Adrenal gland (tissue), 5 donors: Measurements from ENCODE around the gene ZDHHC19.

Experiments used
- POLR2A ChIP-seq, 2 donors: fragments of 450-650 bp; IDR thresholded peaks; one replicate each; pipeline ENCODE4 v1.6.1; 2017; ENCODE audit warnings: antibody characterized with exemption in 2 of 2, mild to moderate bottlenecking in 2 of 2, moderate library complexity in 1 of 2
- TF ChIP-seq, protein P1 (sequence below), 6 experiments: fragments of 450-650 bp in 4 of 6; fragments of 200-600 bp in 2 of 6; sonication (generic) in 1 of 6; IDR thresholded peaks; 1 replicate in 5 of 6; 2 replicates in 1 of 6; pipeline versions ENCODE4 v1.5.1 to v1.8.0; 2016 to 2021; ENCODE audit warnings: antibody characterized with exemption in 6 of 6, mild to moderate bottlenecking in 2 of 6, moderate library complexity in 1 of 6
- donor health status: DM: no; HTN: no; CAD: no.

DNA sequence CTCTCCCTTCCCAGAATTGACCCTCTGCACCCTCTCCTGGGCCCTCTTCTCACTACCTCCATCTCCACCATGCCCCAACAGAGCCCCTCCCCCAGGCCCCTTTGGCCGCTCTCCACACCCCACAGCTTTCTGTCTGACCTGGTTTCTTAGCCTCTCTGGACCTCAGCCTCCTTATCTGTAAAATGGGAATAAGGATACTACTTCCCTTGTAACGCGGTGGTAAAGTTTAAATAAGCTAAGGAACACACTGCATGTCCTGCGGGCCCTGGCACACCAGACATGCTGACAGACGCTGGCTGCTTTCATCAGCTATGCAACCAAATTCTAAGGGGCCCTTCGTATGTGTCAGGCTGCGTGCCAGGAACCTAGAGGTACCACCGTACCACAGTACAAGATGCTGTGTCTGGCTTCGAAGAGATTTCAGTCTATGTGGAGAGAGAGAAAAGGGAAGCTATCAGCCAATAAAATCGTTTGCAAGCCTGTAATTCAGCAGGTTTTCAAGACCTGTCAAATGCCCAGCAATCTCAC, 4.4 kb upstream of the ZDHHC19 start:
- TF ChIP-seq, protein P1, sequence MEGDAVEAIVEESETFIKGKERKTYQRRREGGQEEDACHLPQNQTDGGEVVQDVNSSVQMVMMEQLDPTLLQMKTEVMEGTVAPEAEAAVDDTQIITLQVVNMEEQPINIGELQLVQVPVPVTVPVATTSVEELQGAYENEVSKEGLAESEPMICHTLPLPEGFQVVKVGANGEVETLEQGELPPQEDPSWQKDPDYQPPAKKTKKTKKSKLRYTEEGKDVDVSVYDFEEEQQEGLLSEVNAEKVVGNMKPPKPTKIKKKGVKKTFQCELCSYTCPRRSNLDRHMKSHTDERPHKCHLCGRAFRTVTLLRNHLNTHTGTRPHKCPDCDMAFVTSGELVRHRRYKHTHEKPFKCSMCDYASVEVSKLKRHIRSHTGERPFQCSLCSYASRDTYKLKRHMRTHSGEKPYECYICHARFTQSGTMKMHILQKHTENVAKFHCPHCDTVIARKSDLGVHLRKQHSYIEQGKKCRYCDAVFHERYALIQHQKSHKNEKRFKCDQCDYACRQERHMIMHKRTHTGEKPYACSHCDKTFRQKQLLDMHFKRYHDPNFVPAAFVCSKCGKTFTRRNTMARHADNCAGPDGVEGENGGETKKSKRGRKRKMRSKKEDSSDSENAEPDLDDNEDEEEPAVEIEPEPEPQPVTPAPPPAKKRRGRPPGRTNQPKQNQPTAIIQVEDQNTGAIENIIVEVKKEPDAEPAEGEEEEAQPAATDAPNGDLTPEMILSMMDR (IDR thresholded peaks at IDR 0.05): no peak
- no peak for TF ChIP-seq POLR2A (IDR thresholded peaks at IDR 0.05)
